Upper lobe of left lung (tissue), 4 donors: ENCODE results near the gene CYP26A1.

ENCODE experiments used
- EP300 ChIP-seq, 4 donors: sonication (generic); formaldehyde crosslinking; IDR thresholded peaks; one replicate each; pipeline ENCODE4 v1.5.1; 2017; ENCODE audit warnings: antibody characterized with exemption in 4 of 4, control low read depth in 2 of 4
- POLR2A ChIP-seq, 4 donors: fragments of 450-650 bp; IDR thresholded peaks; one replicate each; pipeline ENCODE4 v1.5.1; 2016 to 2017; ENCODE audit warnings: antibody characterized with exemption in 4 of 4, mild to moderate bottlenecking in 2 of 4
- POLR2AphosphoS5 ChIP-seq, 2 donors: sonication (generic); formaldehyde crosslinking; IDR thresholded peaks; one replicate each; pipeline ENCODE4 v1.5.1; 2017; ENCODE audit warnings: antibody characterized with exemption in 2 of 2
- TF ChIP-seq, protein P1 (sequence below), 6 experiments: fragments of 450-650 bp in 4 of 6; fragments of 200-600 bp in 2 of 6; sonication (generic) in 2 of 6; IDR thresholded peaks; one replicate each; pipeline ENCODE4 v1.5.1; 2016 to 2019; ENCODE audit warnings: antibody characterized with exemption in 6 of 6

DNA sequence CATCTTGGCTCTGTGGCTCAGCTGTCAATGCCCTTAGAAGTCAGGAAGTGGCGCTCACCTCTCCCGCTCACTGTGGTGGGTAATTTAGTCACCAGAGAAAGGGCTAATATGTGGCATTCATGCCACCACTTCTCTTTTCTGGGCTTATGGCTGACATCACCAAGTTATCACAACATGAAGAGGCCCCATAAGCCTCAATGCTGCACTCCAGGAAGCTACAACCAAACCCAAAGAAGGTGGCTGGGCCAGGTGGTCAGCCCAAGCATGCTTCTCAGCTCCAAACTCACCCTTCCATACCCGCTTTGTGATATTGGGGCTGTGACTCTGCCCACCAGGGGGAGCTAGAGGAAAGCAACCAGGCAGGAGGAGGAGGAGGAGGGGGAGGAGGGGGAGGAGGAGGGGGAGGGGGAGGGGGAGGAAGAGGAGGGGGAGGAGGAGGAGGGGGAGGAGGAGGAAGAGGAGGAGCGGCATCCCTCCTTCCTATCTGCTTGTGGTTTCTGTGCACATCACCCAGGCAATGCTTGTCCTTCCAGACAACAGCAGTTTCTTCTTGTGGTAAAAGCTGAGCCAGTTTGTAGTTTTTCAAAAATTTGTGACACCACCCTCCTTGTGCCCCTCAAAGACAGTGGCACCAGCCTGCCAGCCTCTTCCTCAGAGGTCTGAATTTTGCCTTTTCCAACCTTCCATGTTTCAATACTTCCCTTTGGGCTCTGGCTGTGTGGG, 42.1 kb downstream of the CYP26A1 start:
- TF ChIP-seq, protein P1, sequence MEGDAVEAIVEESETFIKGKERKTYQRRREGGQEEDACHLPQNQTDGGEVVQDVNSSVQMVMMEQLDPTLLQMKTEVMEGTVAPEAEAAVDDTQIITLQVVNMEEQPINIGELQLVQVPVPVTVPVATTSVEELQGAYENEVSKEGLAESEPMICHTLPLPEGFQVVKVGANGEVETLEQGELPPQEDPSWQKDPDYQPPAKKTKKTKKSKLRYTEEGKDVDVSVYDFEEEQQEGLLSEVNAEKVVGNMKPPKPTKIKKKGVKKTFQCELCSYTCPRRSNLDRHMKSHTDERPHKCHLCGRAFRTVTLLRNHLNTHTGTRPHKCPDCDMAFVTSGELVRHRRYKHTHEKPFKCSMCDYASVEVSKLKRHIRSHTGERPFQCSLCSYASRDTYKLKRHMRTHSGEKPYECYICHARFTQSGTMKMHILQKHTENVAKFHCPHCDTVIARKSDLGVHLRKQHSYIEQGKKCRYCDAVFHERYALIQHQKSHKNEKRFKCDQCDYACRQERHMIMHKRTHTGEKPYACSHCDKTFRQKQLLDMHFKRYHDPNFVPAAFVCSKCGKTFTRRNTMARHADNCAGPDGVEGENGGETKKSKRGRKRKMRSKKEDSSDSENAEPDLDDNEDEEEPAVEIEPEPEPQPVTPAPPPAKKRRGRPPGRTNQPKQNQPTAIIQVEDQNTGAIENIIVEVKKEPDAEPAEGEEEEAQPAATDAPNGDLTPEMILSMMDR (IDR thresholded peaks at IDR 0.05) = peak in 5 of 6 experiments; percentile 23 to 50 (median 41)
- TF ChIP-seq POLR2AphosphoS5 (IDR thresholded peaks at IDR 0.05) (no peak), POLR2A (IDR thresholded peaks at IDR 0.05) (no peak), EP300 (IDR thresholded peaks at IDR 0.05) (no peak)
